ENCODE measurements around the gene KIAA1671.
"Not testable (repeated sequence)": the region's sequence is repeated elsewhere in the genome, so short reads cannot be mapped to it uniquely, and the experiment has no call there.

KIAA1671 gene

DNA sequence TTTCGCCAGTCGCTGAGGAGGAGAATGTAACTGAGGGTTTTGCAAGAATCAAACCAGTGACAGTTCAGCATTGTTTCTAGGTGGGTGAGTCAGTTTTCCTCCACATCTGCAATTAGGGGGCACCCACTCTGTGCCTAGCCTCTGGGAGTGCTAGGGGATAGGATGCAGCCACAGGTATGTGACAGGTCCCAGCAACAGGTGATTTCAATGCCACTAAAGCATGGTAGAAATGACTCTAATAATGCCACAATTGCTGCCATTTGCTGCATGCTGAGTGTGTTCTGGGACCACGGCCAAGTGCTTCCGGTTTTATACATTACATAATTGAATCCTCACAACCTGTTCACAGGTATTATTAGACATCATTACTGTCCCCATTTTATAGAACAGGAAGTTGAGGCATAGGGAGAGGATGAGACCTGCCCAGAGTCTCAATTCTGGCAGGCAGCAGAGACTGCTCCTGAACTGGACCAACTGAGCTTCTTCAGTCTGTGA is 267.5 kb downstream of the KIAA1671 start:
- intact Hi-C loops (cut with micrococcal nuclease), result no loop called here
- no peak overlapping the region for H3K4me3 Mint-ChIP-seq
- no peaks in the 10 kb centered on the region for H3K9me3 Mint-ChIP-seq
- peaks cover 7% of the 10 kb centered on the region for H3K27me3 Mint-ChIP-seq
- no peaks in the 10 kb centered on the region for H3K36me3 Mint-ChIP-seq (ENCODE audit: low read depth)
- no peaks in the 10 kb centered on the region for H3K4me1 Mint-ChIP-seq (ENCODE audit: low read depth)
- H3K27ac Mint-ChIP-seq, result no peak overlapping the region

GRCh38 chr22:25221790-25222189 is 269.3 kb downstream of the KIAA1671 start:
- no peaks in the 10 kb centered on the region for H3K9me3 Mint-ChIP-seq
- H3K27me3 Mint-ChIP-seq, result peaks cover 7% of the 10 kb centered on the region
- no peak overlapping the region for H3K27ac Mint-ChIP-seq
- H3K36me3 Mint-ChIP-seq (ENCODE audit: low read depth), result no peaks in the 10 kb centered on the region
- no peaks in the 10 kb centered on the region for H3K4me1 Mint-ChIP-seq (ENCODE audit: low read depth)
- intact Hi-C loops (cut with micrococcal nuclease), result no loop called here
- H3K4me3 Mint-ChIP-seq, result no peak overlapping the region

DNA sequence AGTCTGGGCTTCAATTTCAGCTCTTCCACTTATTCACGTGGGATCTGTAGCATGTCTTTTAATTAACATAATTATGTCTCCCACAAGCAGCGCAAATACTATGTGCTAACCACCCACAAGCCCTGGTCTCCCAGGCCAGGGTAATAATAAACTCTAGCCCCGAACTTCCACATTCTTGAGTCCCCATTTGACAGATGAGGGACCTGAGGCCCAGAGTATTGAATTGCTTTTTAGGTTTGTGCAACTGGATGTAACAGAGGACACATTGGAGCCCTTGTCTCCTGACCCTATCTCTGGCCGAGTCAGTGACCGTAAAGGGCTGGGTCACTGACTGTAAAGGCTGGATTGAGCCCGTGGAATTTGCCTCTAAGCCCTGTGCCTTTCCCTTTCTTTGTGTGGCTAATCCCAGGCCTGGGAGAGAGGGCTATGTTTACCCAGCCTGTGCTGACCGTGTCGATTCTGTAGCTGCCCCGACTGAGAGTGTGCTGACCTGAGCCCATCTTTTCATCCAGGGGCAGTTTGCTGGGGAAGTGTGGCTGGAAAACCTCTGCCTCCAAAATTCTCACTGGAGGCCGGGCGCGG is 270.8 kb downstream of the KIAA1671 start:
- Mint-ChIP-seq H3K9me3 (no peaks in the 10 kb centered on the region), H3K4me1 (ENCODE audit: low read depth) (no peaks in the 10 kb centered on the region), H3K4me3 (no peak overlapping the region), H3K27ac (no peak overlapping the region), H3K27me3 (peaks cover 7% of the 10 kb centered on the region), H3K36me3 (ENCODE audit: low read depth) (no peaks in the 10 kb centered on the region)
- intact Hi-C loops (cut with micrococcal nuclease), result no loop called here

DNA sequence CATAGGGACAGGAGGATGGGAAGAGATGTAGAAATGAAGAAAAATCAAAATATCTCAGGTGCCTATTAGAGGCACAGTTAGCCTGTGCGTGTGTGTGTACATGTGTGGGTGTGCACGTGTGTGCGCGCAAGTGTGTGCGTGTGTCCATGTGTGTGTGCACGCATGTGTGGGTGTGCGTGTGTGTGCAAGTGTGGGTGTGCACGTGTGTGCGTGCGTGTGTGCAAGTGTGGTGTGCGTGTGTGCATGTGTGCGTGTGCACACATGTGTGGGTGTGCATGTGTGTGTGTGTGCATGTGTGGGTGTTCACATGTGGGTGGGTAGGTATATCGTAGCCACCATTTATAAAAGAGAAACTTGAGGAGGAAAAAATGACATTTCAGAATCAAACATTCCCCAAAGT is 276.3 kb downstream of the KIAA1671 start:
- intact Hi-C loops (cut with micrococcal nuclease), result no loop called here

DNA sequence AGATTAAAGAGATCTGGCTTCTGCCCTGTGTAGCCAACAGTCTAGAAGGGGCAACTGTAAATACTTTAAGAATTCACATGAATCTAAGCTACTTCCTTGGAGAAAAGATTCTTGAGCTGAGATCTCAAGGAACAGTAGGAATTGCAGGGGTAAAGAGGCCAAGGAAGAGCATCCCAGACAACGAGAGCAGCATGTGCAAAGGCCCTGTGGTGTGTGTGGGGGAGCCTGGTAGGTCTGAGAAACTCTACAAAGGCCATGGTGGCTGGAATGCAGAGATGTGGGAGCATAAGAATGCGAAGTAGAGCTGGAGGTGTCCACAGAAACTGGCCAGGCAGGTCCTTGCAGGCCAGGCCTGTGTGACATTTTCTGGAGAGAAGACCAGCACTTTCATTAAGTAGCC is 278.2 kb downstream of the KIAA1671 start:
- H3K27ac Mint-ChIP-seq; H3K4me3 Mint-ChIP-seq; H3K9me3 Mint-ChIP-seq; H3K4me1 Mint-ChIP-seq (ENCODE audit: low read depth); H3K36me3 Mint-ChIP-seq (ENCODE audit: low read depth); intact Hi-C loops (cut with micrococcal nuclease): not testable (repeated sequence)
- peaks cover 17% of the 10 kb centered on the region for H3K27me3 Mint-ChIP-seq

More for the DNA sequence above, 276.3 kb downstream of the KIAA1671 start:
- Mint-ChIP-seq H3K4me3 (no peak overlapping the region), H3K4me1 (ENCODE audit: low read depth) (no peaks in the 10 kb centered on the region), H3K36me3 (ENCODE audit: low read depth) (no peaks in the 10 kb centered on the region), H3K27me3 (peaks cover 7% of the 10 kb centered on the region), H3K27ac (no peak overlapping the region), H3K9me3 (no peaks in the 10 kb centered on the region)

- no peak overlapping the region for H3K27ac Mint-ChIP-seq
- peaks cover 26% of the 10 kb centered on the region for H3K27me3 Mint-ChIP-seq
- no peaks in the 10 kb centered on the region for H3K36me3 Mint-ChIP-seq (ENCODE audit: low read depth)
- intact Hi-C loops (cut with micrococcal nuclease), result no loop called here
- no peaks in the 10 kb centered on the region for H3K9me3 Mint-ChIP-seq
- H3K4me1 Mint-ChIP-seq (ENCODE audit: low read depth), result no peaks in the 10 kb centered on the region
- H3K4me3 Mint-ChIP-seq, result no peak overlapping the region
Observed at GRCh38 chr22:25232301-25232700, 279.8 kb downstream of the KIAA1671 start.

- H3K27me3 Mint-ChIP-seq, result peaks cover 31% of the 10 kb centered on the region
- H3K9me3 Mint-ChIP-seq; H3K4me3 Mint-ChIP-seq; intact Hi-C loops (cut with micrococcal nuclease); H3K27ac Mint-ChIP-seq; H3K4me1 Mint-ChIP-seq (ENCODE audit: low read depth); H3K36me3 Mint-ChIP-seq (ENCODE audit: low read depth): not testable (repeated sequence)
Observed at GRCh38 chr22:25233706-25234105, 281.2 kb downstream of the KIAA1671 start.

- Mint-ChIP-seq H3K9me3 (no peaks in the 10 kb centered on the region), H3K4me3 (no peak overlapping the region), H3K27me3 (peaks cover 37% of the 10 kb centered on the region), H3K4me1 (ENCODE audit: low read depth) (no peaks in the 10 kb centered on the region), H3K36me3 (ENCODE audit: low read depth) (no peaks in the 10 kb centered on the region), H3K27ac (no peak overlapping the region)
- intact Hi-C loops (cut with micrococcal nuclease), result no loop called here
Observed at GRCh38 chr22:25235547-25236290, 283.2 kb downstream of the KIAA1671 start.

GRCh38 chr22:25236417-25236816 is 283.9 kb downstream of the KIAA1671 start:
- H3K4me3 Mint-ChIP-seq, result no peak overlapping the region
- H3K36me3 Mint-ChIP-seq (ENCODE audit: low read depth), result no peaks in the 10 kb centered on the region
- H3K27ac Mint-ChIP-seq, result no peak overlapping the region
- intact Hi-C loops (cut with micrococcal nuclease), result no loop called here
- H3K9me3 Mint-ChIP-seq, result no peaks in the 10 kb centered on the region
- H3K27me3 Mint-ChIP-seq, result peaks cover 42% of the 10 kb centered on the region
- no peaks in the 10 kb centered on the region for H3K4me1 Mint-ChIP-seq (ENCODE audit: low read depth)

DNA sequence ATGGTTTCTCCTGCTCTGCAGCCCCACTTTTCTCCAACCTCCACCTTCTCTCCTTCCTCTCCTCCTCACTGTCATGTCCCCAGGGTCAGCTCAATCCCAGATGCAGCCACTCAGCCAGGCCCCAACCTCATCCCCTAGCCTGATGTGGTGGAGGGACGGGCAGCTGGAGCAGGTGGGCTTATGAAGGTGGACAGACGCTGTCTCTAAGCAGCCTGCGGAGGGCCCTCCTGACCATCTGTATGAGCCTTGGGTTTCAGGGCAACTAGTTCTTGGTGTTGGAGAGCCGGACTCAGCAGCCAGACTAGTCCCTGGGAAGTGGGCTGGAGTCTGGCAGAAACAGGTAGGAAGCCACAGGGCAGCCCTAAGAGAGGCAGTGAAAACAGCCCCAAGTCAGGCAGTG is 285.0 kb downstream of the KIAA1671 start:
- H3K27me3 Mint-ChIP-seq, result peaks cover 40% of the 10 kb centered on the region
- intact Hi-C loops (cut with micrococcal nuclease), result no loop called here
- H3K9me3 Mint-ChIP-seq, result no peaks in the 10 kb centered on the region
- H3K27ac Mint-ChIP-seq, result no peak overlapping the region
- no peak overlapping the region for H3K4me3 Mint-ChIP-seq
- no peaks in the 10 kb centered on the region for H3K36me3 Mint-ChIP-seq (ENCODE audit: low read depth)
- no peaks in the 10 kb centered on the region for H3K4me1 Mint-ChIP-seq (ENCODE audit: low read depth)

- peaks cover 40% of the 10 kb centered on the region for H3K27me3 Mint-ChIP-seq
- H3K27ac Mint-ChIP-seq; H3K36me3 Mint-ChIP-seq (ENCODE audit: low read depth); intact Hi-C loops (cut with micrococcal nuclease); H3K9me3 Mint-ChIP-seq; H3K4me1 Mint-ChIP-seq (ENCODE audit: low read depth); H3K4me3 Mint-ChIP-seq: not testable (repeated sequence)
Observed at GRCh38 chr22:25238058-25238457, 285.5 kb downstream of the KIAA1671 start.

Measured in dendritic cell treated with granulocyte-macrophage colony-stimulating factor and Interleukin-4, amounts not matched to agents 40 ng/mL and 50 ng/mL, for 4 days (primary cell).